Upper lobe of left lung (tissue), 6 donors: ENCODE measurements around the gene VEGFC. TPM values are rescaled to one million over a fixed set of nuclear protein-coding genes. Genes with fewer than 3 reads are reported as not detected.

ENCODE experiments used
- ATAC-seq, 2 donors: fragments of 200-7000 bp; cut with Tn5 transposase; one replicate each; pipeline ENCODE4 v1.9.1; 2022; ENCODE audit warnings: mild to moderate bottlenecking in 2 of 2, moderate library complexity in 2 of 2; ENCODE audit not compliant: low FRiP score in 2 of 2
- DNase-seq, 2 donors: peaks; one replicate each; pipeline ENCODE4 v3.0.0-alpha.2; 2019 to 2020
- H3K27ac ChIP-seq, 4 donors: fragments of 200-600 bp; sonication (generic); one replicate each; pipeline ENCODE4 v1.5.1; 2016 to 2019
- H3K27me3 ChIP-seq, 4 donors: fragments of 200-600 bp; sonication (generic); one replicate each; pipeline ENCODE4 v1.5.1; 2017 to 2019
- H3K36me3 ChIP-seq, 4 donors: fragments of 200-600 bp; sonication (generic); one replicate each; pipeline ENCODE4 v1.5.1; 2016 to 2019
- H3K4me1 ChIP-seq, 4 donors: fragments of 200-600 bp; sonication (generic); one replicate each; pipeline ENCODE4 v1.5.1; 2018 to 2019
- H3K4me3 ChIP-seq, 4 donors: fragments of 200-600 bp; sonication (generic); one replicate each; pipeline ENCODE4 v1.5.1; 2017 to 2019; ENCODE audit warnings: mild to moderate bottlenecking in 2 of 4, moderate library complexity in 1 of 4
- H3K9me3 ChIP-seq, 4 donors: fragments of 200-600 bp; sonication (generic); one replicate each; pipeline ENCODE4 v1.5.1; 2018 to 2019
- EP300 ChIP-seq, 4 donors: sonication (generic); formaldehyde crosslinking; IDR thresholded peaks; one replicate each; pipeline ENCODE4 v1.5.1; 2017; ENCODE audit warnings: antibody characterized with exemption in 4 of 4, control low read depth in 2 of 4
- POLR2A ChIP-seq, 4 donors: fragments of 450-650 bp; IDR thresholded peaks; one replicate each; pipeline ENCODE4 v1.5.1; 2016 to 2017; ENCODE audit warnings: antibody characterized with exemption in 4 of 4, mild to moderate bottlenecking in 2 of 4
- POLR2AphosphoS5 ChIP-seq, 2 donors: sonication (generic); formaldehyde crosslinking; IDR thresholded peaks; one replicate each; pipeline ENCODE4 v1.5.1; 2017; ENCODE audit warnings: antibody characterized with exemption in 2 of 2
- WGBS, 2 donors: methylation state at CpG; one replicate each; pipeline ENCODE4 v1.1.5; 2017 to 2018; 5-methylcytosine and 5-hydroxymethylcytosine counted together
- total RNA-seq, 6 donors: library from RNA; depleted of rRNA in 4 of 6; stranded (reverse); fragments of >200 nt in 4 of 6; gene quantifications; one replicate each; pipeline versions ENCODE4 v1.1.0 to v1.2.1, GENCODE V29; 2016 to 2021
- TF ChIP-seq, protein P1 (sequence below), 6 experiments: fragments of 450-650 bp in 4 of 6; fragments of 200-600 bp in 2 of 6; sonication (generic) in 2 of 6; IDR thresholded peaks; one replicate each; pipeline ENCODE4 v1.5.1; 2016 to 2019; ENCODE audit warnings: antibody characterized with exemption in 6 of 6
- donor health status: DM: no; HTN: no; CAD: no; lungs with moderate emphysema.
- donor health status: DM: no; HTN: yes; CAD: no; lungs with severe emphysema.

VEGFC gene
- total RNA-seq, 6 donors from 2014 or later = 5.1 to 13.7 (median 7.5) TPM

DNA sequence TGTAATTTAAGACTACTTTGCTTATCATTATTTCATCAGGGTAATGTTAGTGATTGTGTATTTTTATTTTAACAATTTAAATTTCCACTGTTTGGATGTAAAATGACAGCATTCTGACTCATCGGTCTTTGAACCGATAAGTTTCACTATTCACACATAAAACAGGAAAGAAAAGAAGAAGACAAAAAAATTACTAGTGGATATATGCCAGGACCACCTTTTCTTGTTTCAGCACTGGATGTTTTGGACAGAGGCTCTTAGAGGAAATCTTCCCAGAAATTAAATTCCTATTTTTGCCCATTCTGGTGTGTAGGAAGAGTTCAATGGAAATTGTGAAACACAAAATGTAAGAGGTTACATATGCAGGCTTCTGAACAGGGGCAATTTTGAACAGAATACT lies 57.4 kb downstream of the VEGFC start:
- H3K9me3 ChIP-seq = no peaks in the 10 kb centered on the region
- TF ChIP-seq EP300 (IDR thresholded peaks at IDR 0.05) = no peak
- TF ChIP-seq POLR2A (IDR thresholded peaks at IDR 0.05) = no peak
- no peak for TF ChIP-seq POLR2AphosphoS5 (IDR thresholded peaks at IDR 0.05)
- TF ChIP-seq, protein P1, sequence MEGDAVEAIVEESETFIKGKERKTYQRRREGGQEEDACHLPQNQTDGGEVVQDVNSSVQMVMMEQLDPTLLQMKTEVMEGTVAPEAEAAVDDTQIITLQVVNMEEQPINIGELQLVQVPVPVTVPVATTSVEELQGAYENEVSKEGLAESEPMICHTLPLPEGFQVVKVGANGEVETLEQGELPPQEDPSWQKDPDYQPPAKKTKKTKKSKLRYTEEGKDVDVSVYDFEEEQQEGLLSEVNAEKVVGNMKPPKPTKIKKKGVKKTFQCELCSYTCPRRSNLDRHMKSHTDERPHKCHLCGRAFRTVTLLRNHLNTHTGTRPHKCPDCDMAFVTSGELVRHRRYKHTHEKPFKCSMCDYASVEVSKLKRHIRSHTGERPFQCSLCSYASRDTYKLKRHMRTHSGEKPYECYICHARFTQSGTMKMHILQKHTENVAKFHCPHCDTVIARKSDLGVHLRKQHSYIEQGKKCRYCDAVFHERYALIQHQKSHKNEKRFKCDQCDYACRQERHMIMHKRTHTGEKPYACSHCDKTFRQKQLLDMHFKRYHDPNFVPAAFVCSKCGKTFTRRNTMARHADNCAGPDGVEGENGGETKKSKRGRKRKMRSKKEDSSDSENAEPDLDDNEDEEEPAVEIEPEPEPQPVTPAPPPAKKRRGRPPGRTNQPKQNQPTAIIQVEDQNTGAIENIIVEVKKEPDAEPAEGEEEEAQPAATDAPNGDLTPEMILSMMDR (IDR thresholded peaks at IDR 0.05) = no peak
- H3K4me3 ChIP-seq = no peak overlapping the region
- ATAC-seq (no peak), DNase-seq (no peak)
- no peaks in the 10 kb centered on the region for H3K27me3 ChIP-seq
- 82 to 85% methylated on average over 2 of the region's 2 CpGs for WGBS, 2 donors
- no peaks in the 10 kb centered on the region for H3K4me1 ChIP-seq
- H3K27ac ChIP-seq = no peak overlapping the region
- H3K36me3 ChIP-seq = no peaks in the 10 kb centered on the region

DNA sequence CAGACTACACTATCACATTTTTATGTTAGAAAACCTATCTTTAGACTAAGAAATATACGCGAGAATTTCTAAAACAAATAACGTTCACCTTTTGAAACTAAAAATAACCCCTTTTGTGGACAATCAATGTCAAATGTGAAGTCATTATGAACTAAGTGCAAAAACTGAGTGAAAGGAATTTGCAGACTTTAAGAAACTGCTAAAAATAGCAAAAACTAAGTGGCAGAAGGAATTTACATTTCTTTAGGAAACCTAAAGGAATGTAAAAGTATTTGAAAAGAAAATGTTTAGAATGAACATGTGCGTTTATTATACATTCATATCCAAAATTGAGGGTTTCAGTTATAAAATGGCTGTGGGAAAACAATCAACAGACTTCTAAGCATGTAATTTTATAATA lies 58.3 kb downstream of the VEGFC start:
- Histone ChIP-seq H3K4me1 (no peaks in the 10 kb centered on the region), H3K36me3 (no peaks in the 10 kb centered on the region), H3K27me3 (no peaks in the 10 kb centered on the region), H3K9me3 (no peaks in the 10 kb centered on the region), H3K4me3 (no peak overlapping the region), H3K27ac (no peak overlapping the region)
- ATAC-seq (no peak), DNase-seq (no peak)
- TF ChIP-seq POLR2A (IDR thresholded peaks at IDR 0.05) = no peak
- TF ChIP-seq, protein P1 (IDR thresholded peaks at IDR 0.05) = no peak
- no peak for TF ChIP-seq POLR2AphosphoS5 (IDR thresholded peaks at IDR 0.05)
- no peak for TF ChIP-seq EP300 (IDR thresholded peaks at IDR 0.05)
- WGBS, 2 donors = 59 to 65% methylated on average over 4 of the region's 4 CpGs

DNA sequence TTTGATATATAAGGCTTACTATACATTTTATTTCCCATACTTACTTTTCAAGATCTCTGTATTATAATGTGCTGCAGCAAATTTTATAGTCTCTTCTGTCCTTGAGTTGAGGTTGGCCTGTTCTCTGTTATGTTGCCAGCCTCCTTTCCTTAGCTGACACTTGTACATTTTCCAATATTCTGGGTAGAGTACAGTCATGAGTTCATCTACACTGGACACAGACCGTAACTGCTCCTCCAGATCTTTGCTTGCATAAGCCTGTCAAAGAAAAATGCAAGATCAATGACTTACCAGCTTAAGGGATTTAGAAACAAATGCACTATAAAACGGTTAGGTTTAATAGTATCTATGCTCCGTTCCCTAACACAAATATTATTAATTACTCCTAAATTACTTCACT lies 63.2 kb downstream of the VEGFC start:
- 83 to 86% methylated on average over 3 of the region's 3 CpGs for WGBS, 2 donors
- Histone ChIP-seq H3K36me3 (no peaks in the 10 kb centered on the region), H3K4me3 (no peak overlapping the region), H3K27ac (no peak overlapping the region), H3K4me1 (peaks cover 0 to 3% (median 0%) of the 10 kb centered on the region in 4 donors), H3K9me3 (no peaks in the 10 kb centered on the region), H3K27me3 (no peaks in the 10 kb centered on the region)
- DNase-seq = no peak
- TF ChIP-seq, protein P1 (IDR thresholded peaks at IDR 0.05) = no peak
- TF ChIP-seq POLR2A (IDR thresholded peaks at IDR 0.05) (no peak), POLR2AphosphoS5 (IDR thresholded peaks at IDR 0.05) (no peak), EP300 (IDR thresholded peaks at IDR 0.05) (no peak)
- ATAC-seq = no peak

DNA sequence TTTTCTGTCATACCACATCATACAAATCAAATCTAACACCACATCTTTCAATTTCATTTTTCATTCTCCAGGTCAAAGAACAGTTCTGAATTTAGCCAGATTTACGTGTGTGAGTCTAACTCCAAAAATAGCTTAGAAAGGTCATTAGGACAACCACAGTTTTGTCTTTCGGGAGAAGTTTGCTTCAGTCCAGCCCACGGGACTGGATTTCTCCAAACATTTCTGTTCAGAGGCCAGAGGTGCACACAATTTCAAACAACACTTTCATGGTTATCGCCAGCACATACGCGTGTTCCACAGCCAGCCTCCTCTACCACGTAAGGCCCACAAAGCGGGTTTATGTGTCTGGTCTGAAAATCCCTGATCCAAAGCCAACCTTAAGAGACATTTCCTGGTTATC lies 65.9 kb downstream of the VEGFC start:
- Histone ChIP-seq H3K9me3 (no peaks in the 10 kb centered on the region), H3K4me3 (no peak overlapping the region), H3K4me1 (peaks cover 0 to 3% (median 0%) of the 10 kb centered on the region in 4 donors), H3K27ac (peak overlapping the region in 2 of 4 donors; percentile 3 to 4), H3K27me3 (no peaks in the 10 kb centered on the region), H3K36me3 (no peaks in the 10 kb centered on the region)
- 56 to 74% methylated on average over 8 of the region's 8 CpGs for WGBS, 2 donors
- no peak for DNase-seq
- TF ChIP-seq EP300 (IDR thresholded peaks at IDR 0.05) (no peak), POLR2AphosphoS5 (IDR thresholded peaks at IDR 0.05) (peak in 1 of 2 donors; percentile 30), POLR2A (IDR thresholded peaks at IDR 0.05) (no peak)
- TF ChIP-seq, protein P1 (IDR thresholded peaks at IDR 0.05) = no peak
- no peak for ATAC-seq

DNA sequence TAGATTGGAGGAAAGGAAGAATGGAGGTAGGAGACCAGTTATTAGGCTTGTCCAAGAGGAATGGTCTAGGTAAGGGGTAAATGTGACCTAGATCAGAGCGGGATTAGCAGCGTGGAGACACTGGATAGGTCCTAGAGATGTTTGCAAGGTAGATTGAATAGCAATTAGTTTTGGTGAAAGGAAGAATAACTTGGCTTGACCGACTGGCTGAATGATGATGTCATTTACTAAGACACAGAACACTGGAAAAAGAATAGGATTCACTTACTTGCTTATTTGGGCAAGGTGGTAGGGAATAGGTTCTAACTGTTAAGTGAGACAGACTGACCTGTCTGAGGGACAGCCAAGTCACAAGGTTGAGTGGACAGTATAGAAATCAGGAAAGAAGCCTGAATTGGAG lies 71.3 kb downstream of the VEGFC start:
- 84 to 88% methylated on average over 3 of the region's 3 CpGs for WGBS, 2 donors
- H3K4me1 ChIP-seq = no peaks in the 10 kb centered on the region
- no peaks in the 10 kb centered on the region for H3K27me3 ChIP-seq
- H3K36me3 ChIP-seq = no peaks in the 10 kb centered on the region
- H3K9me3 ChIP-seq = peaks cover 0 to 8% (median 0%) of the 10 kb centered on the region in 4 donors
- TF ChIP-seq POLR2AphosphoS5 (IDR thresholded peaks at IDR 0.05) = no peak
- TF ChIP-seq, protein P1 (IDR thresholded peaks at IDR 0.05) = no peak
- TF ChIP-seq POLR2A (IDR thresholded peaks at IDR 0.05) = no peak
- TF ChIP-seq EP300 (IDR thresholded peaks at IDR 0.05) = no peak
- DNase-seq (no peak), ATAC-seq (no peak)
- no peak overlapping the region for H3K4me3 ChIP-seq
- no peak overlapping the region for H3K27ac ChIP-seq
